Effector memory CD4-positive, alpha-beta T cell (primary cell): ENCODE results near the gene STK24.

Experiments used
- DNase-seq, 3 donors: peaks; one replicate each; pipeline ENCODE4 v3.0.0-alpha.2; 2020
- H3K27ac ChIP-seq: 2 replicates; pipeline ENCODE4 v1.7.0; 2013; ENCODE audit warnings: mild to moderate bottlenecking, low read length, moderate library complexity; ENCODE audit not compliant: insufficient read depth, poor library complexity, severe bottlenecking
- H3K27me3 ChIP-seq: replicated peaks from 2 replicates; pipeline ENCODE4 v1.7.0; 2013; ENCODE audit warnings: mild to moderate bottlenecking, low read length; ENCODE audit not compliant: insufficient read depth, control insufficient read depth, poor library complexity, severe bottlenecking
- H3K36me3 ChIP-seq: 2 replicates; pipeline ENCODE4 v1.7.0; 2013; ENCODE audit warnings: mild to moderate bottlenecking, low read length, moderate library complexity; ENCODE audit not compliant: control insufficient read depth, insufficient read depth
- H3K4me1 ChIP-seq: 2 replicates; pipeline ENCODE4 v1.7.0; 2013; ENCODE audit warnings: low read length, mild to moderate bottlenecking; ENCODE audit not compliant: control insufficient read depth, insufficient read depth, poor library complexity, severe bottlenecking
- H3K4me3 ChIP-seq: 2 replicates; pipeline ENCODE4 v1.7.0; 2013; ENCODE audit warnings: low read length, low read depth, mild to moderate bottlenecking; ENCODE audit not compliant: insufficient read depth, poor library complexity, severe bottlenecking
- H3K9me3 ChIP-seq: 2 replicates; pipeline ENCODE4 v1.7.0; 2013; ENCODE audit warnings: mild to moderate bottlenecking, low read length, moderate library complexity; ENCODE audit not compliant: control insufficient read depth

STK24 gene

DNA sequence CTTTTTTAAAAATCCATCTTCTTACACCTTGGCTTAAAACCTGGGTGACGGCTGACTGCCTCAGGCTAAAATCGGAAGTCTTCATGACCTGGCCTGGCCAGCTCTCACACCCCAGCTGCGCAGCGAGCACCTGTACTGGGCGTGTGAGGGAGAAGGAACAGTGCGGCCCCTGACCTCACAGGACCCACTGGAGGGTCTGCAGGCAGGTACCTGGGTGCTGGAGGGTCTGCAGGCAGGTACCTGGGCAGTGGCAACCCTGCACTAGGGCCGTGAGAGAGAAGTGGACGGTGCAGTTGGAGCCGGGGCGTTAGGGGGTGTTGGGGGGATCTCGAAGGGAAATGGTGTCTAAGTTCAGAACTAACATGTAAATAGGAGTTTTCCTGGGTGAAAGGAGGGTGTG lies 144.3 kb downstream of the STK24 start:
- no peak overlapping the region for H3K4me3 ChIP-seq
- no peak for DNase-seq
- H3K4me1 ChIP-seq = no peaks in the 10 kb centered on the region
- no peaks in the 10 kb centered on the region for H3K27me3 ChIP-seq
- H3K9me3 ChIP-seq = no peaks in the 10 kb centered on the region
- no peak overlapping the region for H3K27ac ChIP-seq
- H3K36me3 ChIP-seq = no peaks in the 10 kb centered on the region

GRCh38 chr13:98429977-98430736 lies 146.8 kb downstream of the STK24 start:
- H3K36me3 ChIP-seq = no peaks in the 10 kb centered on the region
- DNase-seq = no peak

GRCh38 chr13:98429531-98429930 lies 147.4 kb downstream of the STK24 start:
- Histone ChIP-seq H3K4me3 (no peak overlapping the region), H3K9me3 (no peaks in the 10 kb centered on the region), H3K4me1 (no peaks in the 10 kb centered on the region), H3K27me3 (no peaks in the 10 kb centered on the region), H3K27ac (no peak overlapping the region), H3K36me3 (no peaks in the 10 kb centered on the region)
- DNase-seq = no peak

More at GRCh38 chr13:98429977-98430736, 146.8 kb downstream of the STK24 start:
- Histone ChIP-seq H3K9me3 (no peaks in the 10 kb centered on the region), H3K27me3 (no peaks in the 10 kb centered on the region), H3K27ac (no peak overlapping the region), H3K4me1 (no peaks in the 10 kb centered on the region), H3K4me3 (no peak overlapping the region)

DNA sequence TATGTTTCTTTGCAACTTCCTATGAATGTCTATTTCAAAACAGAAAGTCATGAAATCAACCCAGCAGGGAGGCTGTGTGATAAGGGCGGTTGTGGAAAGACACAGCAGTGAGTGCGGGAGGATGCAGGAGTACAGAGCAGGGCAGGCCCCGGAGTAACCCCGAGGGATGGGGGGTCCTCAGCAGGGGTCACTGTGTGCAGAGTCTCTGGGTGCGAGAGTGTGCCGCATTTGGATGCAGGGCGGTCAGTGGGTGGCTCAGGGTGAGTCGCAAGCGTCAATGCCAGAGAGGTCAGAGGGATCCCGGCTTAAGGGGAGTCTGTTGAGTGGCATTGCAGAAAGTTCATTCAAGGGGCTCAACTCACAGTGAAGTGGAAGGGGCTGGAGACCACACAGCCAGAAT lies 147.8 kb downstream of the STK24 start:
- H3K9me3 ChIP-seq = no peaks in the 10 kb centered on the region
- no peaks in the 10 kb centered on the region for H3K36me3 ChIP-seq
- no peaks in the 10 kb centered on the region for H3K27me3 ChIP-seq
- no peak overlapping the region for H3K4me3 ChIP-seq
- H3K4me1 ChIP-seq = no peaks in the 10 kb centered on the region
- DNase-seq = no peak
- H3K27ac ChIP-seq = no peak overlapping the region

DNA sequence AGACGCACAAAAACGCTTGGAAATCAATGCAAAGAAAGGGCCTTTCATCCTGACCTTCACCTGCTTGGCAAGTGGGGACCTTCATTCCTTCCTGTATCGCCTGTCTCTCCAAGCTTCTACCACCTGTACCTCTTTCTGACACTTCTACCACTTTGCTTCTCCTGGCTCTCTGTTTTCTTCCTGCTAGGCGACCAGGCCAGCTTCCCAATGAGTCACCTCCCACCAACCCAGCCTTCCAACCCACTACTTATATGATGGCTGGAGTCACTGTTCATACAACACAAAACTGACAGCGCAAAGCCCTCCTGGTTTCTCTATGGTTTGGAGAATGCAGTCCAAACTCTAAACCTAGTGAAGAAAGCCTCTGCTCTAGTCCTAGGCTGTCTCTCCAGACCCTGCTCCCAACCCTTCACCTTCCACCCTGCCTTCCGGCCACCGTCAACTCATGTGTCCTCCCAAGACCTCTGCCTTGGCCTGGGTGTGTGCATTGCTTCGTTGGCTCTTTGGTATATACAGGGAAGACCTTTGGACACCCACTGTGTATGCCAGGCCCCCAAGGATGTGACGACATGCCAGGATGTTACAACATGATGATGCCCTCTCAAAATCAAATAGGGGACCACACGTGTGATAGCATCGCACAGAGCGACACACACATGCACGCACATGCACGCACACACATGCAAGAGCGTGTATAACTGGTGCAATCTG lies 148.5 kb downstream of the STK24 start:
- Histone ChIP-seq H3K4me3 (no peak overlapping the region), H3K9me3 (no peaks in the 10 kb centered on the region), H3K27ac (no peak overlapping the region), H3K36me3 (no peaks in the 10 kb centered on the region), H3K4me1 (no peaks in the 10 kb centered on the region), H3K27me3 (no peaks in the 10 kb centered on the region)
- DNase-seq = no peak

GRCh38 chr13:98427331-98427995 lies 149.4 kb downstream of the STK24 start:
- no peak overlapping the region for H3K4me3 ChIP-seq
- H3K36me3 ChIP-seq = no peaks in the 10 kb centered on the region
- no peaks in the 10 kb centered on the region for H3K4me1 ChIP-seq
- DNase-seq = no peak
- no peaks in the 10 kb centered on the region for H3K27me3 ChIP-seq
- H3K9me3 ChIP-seq = no peaks in the 10 kb centered on the region
- H3K27ac ChIP-seq = no peak overlapping the region

GRCh38 chr13:98423417-98423816 lies 153.5 kb downstream of the STK24 start:
- Histone ChIP-seq H3K36me3 (no peaks in the 10 kb centered on the region), H3K9me3 (no peaks in the 10 kb centered on the region)

GRCh38 chr13:98422046-98422445 lies 154.9 kb downstream of the STK24 start:
- DNase-seq = no peak
- Histone ChIP-seq H3K9me3 (no peaks in the 10 kb centered on the region), H3K27me3 (no peaks in the 10 kb centered on the region), H3K27ac (no peak overlapping the region), H3K4me1 (no peaks in the 10 kb centered on the region), H3K4me3 (no peak overlapping the region), H3K36me3 (no peaks in the 10 kb centered on the region)

More at GRCh38 chr13:98423417-98423816, 153.5 kb downstream of the STK24 start:
- Histone ChIP-seq H3K4me1 (no peaks in the 10 kb centered on the region), H3K27ac (no peak overlapping the region), H3K27me3 (no peaks in the 10 kb centered on the region), H3K4me3 (no peak overlapping the region)
- DNase-seq = no peak

DNA sequence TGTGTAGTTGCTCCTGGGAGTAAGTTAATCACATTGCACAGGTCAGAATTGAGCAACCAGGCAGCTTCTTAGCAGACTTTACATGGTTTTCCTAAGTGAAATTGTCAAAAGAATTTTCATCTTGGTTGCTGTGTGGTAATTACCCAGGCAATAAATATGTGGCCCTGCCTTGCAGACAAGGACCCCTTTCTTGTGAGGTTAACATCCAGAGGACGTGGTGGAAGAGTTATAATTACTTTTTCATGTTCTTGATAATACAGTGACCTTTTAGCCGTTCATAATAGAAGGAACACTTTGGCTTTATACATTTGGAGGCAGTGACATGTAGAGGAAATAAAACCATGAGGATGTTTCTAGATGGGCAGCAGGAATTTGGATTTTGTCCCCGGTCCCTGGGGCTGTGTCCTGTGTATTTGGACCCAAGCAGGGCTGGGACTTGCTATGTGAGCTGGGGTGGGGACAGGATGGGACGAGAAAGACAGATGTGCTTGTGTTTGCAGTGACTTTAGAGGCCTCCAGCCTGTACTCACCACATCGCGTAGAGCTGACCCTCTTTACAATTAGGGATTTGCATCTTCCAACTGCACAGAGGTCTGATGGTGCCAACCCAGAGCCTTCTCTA lies 156.2 kb downstream of the STK24 start:
- DNase-seq = no peak
- Histone ChIP-seq H3K27ac (no peak overlapping the region), H3K4me1 (no peaks in the 10 kb centered on the region), H3K36me3 (no peaks in the 10 kb centered on the region), H3K27me3 (no peaks in the 10 kb centered on the region), H3K9me3 (no peaks in the 10 kb centered on the region), H3K4me3 (no peak overlapping the region)
